Cortex of kidney (tissue), 1 donor: ENCODE data around the gene HOXB1.

Experiments used
- DNase-seq: peaks from one replicate; lab custom pipeline; 2025; lab: John Stamatoyannopoulos, UW

HOXB1 gene

GRCh38 chr17:48554412-48555257, 23.8 kb upstream of the HOXB1 start:
- DNase-seq: no peak

- DNase-seq: no peak
These were observed 23.0 kb upstream of the HOXB1 start for GRCh38 chr17:48553826-48554225.

GRCh38 chr17:48553190-48553547, 22.4 kb upstream of the HOXB1 start:
- DNase-seq: no peak

GRCh38 chr17:48552466-48553189, 21.8 kb upstream of the HOXB1 start:
- DNase-seq: no peak

GRCh38 chr17:48551596-48552465, 21.0 kb upstream of the HOXB1 start:
- DNase-seq: no peak

- DNase-seq: no peak
These were observed 20.4 kb upstream of the HOXB1 start for GRCh38 chr17:48551214-48551555.

GRCh38 chr17:48550502-48551213, 19.8 kb upstream of the HOXB1 start:
- no peak for DNase-seq

GRCh38 chr17:48549914-48550501, 19.2 kb upstream of the HOXB1 start:
- DNase-seq: no peak

GRCh38 chr17:48549281-48549630, 18.4 kb upstream of the HOXB1 start:
- DNase-seq: no peak

- DNase-seq: no peak
These were observed 17.9 kb upstream of the HOXB1 start for GRCh38 chr17:48548523-48549280.

- no peak for DNase-seq
These were observed 17.2 kb upstream of the HOXB1 start for GRCh38 chr17:48547808-48548522.

- DNase-seq: no peak
These were observed 16.4 kb upstream of the HOXB1 start for GRCh38 chr17:48546924-48547807.

GRCh38 chr17:48546137-48546923, 15.5 kb upstream of the HOXB1 start:
- no peak for DNase-seq

- no peak for DNase-seq
These were observed 14.7 kb upstream of the HOXB1 start for GRCh38 chr17:48545539-48545938.

GRCh38 chr17:48545022-48545375, 14.2 kb upstream of the HOXB1 start, which contains the start of gene HOXB2:
TSS of gene HOXB2 (minus strand) at chr17:48545109. CDS start at chr17:48544911, 198 bp downstream.
- DNase-seq: no peak

- no peak for DNase-seq
These were observed 13.7 kb upstream of the HOXB1 start for GRCh38 chr17:48544349-48545021.

- DNase-seq: no peak
These were observed 13.1 kb upstream of the HOXB1 start for GRCh38 chr17:48543854-48544348.
